OCI-M1 (cell line): ENCODE data around the gene ATP2A3.
"Not testable (repeated sequence)": the region's sequence is repeated elsewhere in the genome, so short reads cannot be mapped to it uniquely, and the experiment has no call there.

Source experiments
- DNase-seq: peaks from one replicate; lab custom pipeline; 2025; lab: John Stamatoyannopoulos, UW

Gene ATP2A3

DNA sequence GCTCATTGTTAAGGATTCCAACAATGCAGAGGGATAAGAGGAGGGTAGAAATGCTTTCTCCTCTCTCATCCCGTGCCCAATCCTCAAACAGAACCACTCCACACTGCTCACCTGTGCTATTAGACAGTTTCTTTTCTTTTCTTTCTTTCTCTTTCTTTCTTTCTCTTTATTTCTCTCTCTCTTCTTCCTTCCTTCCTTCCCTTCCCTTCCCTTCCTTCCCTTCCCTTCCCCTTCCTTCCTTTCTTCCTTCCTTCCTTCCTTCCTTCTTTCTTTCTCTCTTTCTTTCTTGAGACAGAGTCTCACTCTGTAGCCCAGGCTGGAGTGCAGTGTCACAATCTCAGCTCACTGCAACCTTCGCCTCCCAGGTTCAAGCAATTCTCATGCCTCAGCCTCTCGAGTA is 27.5 kb upstream of the ATP2A3 start:
- DNase-seq, result not testable (repeated sequence)

DNA sequence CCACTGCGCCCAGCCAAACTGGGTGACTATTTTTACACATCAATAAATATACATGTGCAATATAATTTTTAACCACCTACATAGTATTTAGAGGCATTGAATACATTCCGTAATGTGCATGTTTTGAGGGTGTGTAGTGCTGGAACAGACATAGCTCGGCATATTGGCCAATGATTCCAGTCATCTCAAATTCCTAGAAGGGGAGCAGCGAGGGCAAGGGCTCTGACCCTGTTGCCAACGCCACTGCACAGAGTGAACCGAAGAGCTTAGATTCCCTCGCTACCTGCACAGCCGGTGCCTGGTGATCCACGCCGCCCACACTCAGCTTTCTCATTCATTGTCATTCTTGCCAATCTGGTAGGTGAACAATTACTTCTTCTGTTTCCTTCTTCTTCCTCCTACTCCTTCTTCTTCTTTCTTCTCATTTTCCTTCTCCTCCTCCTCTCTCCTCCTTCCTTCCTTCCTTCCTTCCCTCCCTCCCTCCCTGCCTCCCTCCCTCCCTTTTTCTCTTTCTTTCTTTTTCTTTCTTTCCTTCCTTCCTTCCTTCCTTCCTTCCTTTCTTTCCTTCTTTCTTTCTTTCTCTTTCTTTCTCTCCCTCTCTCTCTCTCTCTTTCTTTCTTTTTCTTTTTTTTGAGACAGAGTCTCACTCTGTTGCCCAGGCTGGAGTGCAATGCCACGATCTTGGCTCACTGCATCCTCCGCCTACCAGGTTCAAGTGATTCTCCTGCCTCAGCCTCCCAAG is 26.3 kb upstream of the ATP2A3 start:
- no peak for DNase-seq

DNA sequence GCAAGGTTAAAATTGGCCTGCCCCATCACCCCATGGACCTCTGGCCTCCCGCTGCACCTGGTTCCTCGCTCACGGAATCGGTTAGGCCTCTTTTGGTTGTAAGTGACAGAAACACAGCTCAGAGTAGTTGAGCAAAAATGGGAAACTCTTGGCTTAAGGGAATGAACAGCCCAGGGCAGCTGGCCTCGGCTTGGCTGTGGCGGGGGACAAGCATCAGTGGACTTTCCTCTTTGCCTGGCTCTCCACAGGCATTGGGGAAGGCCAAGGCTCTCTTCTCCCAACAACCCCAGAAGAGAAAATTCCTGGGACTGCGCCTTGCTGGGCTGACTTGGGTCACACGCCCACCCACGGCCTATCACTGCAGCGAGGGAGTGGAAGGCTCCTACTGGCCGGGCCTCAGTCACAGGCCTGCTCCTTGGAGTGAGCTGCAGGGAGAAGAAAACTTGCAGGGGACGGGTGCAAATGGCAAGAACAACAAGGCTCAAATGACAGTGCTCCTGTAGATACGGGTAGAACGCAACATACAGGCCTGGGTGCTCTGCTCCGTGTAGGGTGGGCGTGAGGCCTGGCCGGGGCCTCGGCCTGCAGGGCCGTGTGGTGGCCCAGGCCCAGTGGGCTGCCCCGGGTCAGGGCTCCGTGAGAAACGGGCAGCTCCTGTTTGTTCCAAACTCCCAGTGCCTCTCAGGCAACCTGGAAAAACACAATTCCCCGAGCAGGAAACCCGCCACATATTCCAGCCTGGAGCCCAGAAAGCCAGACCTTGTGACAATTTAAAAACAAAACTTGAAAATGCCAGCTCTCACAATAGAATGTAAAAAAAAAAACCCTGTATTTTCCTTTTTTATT is 25.0 kb upstream of the ATP2A3 start:
- DNase-seq, result no peak

DNA sequence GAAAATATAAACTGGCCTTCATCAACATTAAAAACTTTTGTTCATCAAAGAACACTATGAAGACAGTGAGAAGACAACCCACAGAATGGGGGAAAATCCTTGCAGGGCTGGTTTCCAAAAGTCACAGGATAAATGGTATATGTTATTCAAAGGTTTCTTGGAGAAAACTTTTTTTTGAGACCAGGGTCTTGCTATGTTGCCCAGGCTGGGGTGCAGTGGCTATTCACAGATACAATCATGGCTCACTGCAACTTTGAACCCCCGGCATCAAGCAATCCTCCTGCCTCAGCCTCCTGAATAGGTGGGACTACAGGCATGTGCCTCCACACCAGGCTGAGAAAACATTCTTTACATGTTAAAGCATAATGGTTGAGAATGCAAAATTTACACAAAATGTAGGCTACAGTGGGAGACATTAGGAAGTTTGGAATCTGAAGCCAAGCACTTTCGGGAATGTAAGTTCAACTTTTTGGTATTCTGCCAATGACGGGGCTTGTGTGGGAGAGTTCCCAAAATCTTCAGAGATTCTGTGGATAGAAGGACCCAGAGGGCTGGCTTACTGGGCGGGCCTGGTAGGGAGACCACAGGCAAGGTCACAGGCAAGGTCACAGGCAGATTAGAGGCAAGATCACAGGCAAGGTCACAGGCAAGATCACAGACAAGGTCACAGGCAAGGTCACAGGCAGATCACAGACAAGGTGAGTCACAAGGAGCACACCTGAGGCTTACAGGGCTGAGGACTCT is 24.2 kb upstream of the ATP2A3 start:
- no peak for DNase-seq

DNA sequence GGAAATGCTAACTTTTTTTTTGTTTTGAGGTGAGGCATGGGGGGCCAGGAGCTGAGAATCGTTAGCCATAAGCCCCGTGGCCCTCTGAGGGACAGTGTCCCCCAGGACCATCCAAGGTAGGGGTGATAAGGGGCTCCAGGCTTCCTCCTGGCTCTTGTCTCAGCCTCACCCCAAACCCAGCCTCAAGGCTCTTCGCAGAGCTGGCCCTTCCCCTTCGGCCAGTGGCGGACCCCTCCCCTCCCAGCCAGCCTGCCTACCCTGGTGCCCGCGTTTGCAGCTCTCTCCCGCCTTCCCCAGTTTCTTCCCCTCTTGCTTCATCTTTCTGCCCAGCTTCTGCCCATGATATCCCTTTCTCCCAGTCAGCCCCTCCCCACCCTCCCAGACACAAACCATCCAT is 22.7 kb upstream of the ATP2A3 start:
- no peak for DNase-seq

DNA sequence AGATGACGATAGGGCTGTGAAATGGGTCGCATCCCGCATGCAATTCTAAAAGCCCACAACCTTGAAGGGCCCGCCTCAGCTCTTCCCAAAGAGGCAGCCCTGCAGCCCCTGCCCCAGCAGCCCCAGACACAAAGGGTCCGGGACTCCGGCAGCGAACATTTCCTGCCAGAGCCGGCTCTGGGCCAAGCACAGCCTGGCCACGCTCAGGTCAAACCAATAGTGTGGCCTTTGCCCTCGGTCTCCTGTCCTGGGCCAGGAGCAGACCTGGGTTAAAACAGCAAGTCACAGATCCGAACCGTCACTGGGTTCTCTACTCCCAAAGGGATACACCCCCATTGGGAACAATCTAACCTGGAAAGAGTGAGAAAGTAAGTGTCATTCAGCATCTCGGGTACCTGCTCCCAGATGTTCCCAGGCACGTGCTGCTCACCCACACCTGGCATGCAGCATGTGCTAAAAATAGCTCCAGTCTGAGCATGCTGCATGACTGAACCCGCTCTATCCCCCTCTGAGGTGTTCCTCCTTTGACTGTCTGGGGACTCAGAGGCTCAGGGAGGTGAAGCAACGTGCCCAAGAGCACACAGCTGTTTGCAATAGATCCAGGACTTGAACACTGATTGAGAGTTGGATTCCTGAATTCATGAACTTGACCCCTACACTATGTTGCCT is 22.2 kb upstream of the ATP2A3 start:
- no peak for DNase-seq

DNA sequence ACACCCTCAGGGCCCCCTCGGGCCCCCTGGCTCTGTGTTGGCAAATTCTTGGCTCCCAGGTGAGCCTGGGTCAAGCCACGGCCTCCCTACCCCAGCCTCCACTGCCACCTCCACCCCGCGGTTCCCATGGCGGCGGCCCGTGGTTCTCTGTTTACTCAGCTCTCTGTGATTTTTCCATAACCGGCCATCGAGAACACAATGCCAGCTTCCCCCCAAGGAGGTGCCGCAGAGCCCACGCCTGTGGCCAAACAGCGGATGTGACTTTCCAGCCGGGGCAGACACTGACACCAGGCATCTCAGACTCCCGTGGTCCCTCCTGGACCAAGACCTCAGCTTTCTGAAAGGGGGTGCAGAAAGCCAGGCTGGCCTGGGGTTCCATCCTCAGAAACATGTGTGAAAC is 21.6 kb upstream of the ATP2A3 start:
- no peak for DNase-seq

DNA sequence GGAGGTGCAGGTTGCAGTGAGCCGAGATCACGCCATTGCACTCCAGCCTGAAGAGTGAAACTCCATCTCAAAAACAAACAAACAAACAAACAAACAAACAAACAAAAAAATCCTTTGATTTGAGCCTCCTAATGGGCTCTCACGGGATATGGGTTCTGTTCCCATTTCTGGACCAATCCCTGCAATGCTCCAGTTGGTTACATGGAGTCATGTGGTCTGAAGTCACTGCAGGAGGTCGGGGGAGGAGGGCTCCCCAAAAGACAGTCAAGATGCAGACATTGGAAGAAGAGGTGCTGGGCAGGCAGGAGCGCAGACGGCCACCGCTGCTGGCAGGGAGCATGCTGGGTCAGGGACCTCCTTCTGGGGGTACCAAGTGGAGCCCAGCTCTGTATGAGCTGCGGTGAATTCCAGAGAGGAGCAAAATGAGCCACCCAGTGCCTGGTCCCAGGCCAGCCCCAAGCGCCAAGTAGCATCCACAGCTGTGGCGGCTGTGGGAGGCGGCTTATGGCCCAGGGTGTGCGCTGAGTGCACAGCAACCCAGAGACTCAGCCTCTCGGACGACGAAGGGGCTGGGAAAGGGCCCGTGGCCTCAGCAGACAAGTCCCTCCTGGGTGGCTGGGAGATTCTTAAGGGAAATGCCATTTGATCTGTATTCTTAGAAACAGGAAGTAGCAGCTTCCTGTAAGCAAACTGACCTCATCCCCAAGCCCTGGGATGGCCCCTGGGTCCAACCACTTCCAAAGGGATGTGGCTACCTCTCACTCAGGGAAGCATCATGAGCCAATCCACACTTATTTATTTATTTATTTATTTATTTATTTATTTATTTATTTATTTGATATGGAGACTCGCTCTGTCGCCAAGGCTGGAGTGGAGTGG is 19.6 kb upstream of the ATP2A3 start:
- peak; percentile 79 for DNase-seq

DNA sequence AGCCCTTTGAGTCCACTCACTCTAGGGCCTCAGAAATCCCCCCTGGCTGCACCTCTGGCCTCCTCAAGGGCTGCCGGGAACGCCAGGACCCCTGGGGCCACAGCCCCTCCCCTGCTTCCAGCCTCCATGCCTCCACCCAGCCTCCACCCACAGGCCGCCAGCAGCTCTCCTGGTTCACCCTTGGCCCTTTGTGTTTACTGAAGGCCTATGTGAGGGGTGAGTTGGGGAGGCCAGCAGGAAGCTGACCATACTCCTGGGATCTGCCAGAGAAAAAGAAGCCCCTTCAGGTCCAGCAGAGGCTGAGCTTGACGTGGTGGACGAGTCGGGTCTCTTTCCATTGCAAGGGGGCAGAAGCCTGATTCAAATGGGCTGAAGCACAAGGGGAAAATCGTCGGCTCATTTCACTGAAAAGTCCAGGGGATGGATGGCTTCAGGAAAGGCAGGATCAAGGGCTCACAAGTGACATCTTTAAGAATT is 18.3 kb upstream of the ATP2A3 start:
- DNase-seq, result no peak

DNA sequence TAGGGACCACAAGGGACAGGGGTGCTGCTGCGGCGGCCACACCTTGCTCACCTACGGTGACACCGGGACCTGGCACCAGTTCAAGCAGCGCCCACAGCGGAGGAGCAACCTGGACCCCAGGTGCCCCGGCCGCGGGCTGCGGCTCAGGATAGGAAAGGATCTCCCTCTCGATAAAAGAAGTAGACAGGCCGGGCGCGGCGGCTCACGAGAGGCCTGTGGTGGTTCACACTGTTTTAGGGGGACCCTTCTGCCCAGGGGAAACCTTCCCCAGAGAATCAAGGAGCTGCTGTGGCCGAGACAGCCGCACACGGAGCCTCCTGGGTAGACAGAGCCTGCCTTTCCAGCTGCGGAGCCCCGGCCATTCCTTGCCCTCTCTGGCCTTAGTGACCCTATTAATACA is 17.9 kb upstream of the ATP2A3 start:
- no peak for DNase-seq

DNA sequence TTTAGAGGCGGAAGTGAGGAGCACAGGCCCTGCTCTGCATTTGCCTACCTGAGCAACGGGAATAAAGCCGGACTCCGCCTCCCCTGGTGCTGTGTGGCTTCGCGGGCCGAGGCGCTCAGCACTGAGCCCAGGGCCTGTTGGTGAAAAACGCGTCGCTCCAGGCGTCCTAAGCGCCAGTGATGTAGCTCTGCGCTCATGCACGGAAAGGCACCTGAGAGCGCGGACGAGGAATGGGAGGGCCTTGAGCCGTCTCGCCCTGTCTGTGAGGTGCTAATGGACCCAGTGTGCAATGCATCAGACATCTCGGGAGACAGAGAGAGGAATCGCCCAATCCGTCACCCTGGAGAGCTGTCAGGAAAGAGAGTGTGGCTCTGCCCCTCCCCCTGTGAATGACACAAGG is 17.2 kb upstream of the ATP2A3 start:
- no peak for DNase-seq

DNA sequence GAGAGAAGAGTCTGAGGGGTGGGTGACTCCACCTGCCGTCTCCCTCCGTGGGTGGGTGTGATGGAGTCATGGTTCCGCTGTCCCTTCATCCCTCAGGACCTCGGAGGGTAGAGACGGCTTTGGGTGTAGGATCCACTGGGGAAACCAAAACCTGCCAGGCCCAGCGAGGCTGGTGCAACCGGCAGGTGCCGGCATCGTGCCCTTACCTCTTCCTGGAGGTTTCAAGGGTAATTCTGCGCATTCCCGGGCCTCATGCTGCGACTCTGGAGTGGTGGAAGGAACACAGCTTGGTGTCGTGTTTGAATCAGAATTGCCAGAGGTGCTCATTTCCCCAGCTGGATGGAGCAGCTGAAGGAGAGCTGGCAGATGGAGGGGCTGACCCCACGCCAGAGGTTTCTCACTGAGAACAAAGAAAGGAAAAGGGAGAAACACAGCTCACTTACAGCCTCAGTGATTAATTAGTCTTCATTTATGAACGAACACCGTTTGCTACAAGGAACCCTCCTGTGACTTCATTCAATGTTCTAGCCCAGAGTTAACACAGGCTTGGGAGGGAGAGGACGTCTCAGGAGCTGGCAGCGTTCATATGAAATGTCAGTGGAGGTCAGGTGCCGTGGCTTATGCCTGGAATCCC is 16.3 kb upstream of the ATP2A3 start:
- no peak for DNase-seq

DNA sequence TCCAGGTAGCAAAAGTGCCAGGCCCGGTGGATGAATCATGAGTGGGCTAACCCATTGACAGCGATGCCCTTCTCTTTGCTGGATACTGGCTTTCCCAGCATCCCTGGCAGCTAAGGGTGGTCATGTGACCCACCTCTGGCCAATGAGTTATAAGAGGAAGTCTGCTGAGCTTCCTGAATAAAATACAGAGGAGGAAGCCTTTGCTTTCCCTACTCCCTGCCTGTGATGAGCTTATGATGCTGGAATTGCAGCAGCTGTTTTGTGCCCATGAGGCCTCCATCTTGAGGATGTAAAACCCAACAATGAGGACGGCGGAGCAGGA is 15.0 kb upstream of the ATP2A3 start:
- DNase-seq, result peak; percentile 23

DNA sequence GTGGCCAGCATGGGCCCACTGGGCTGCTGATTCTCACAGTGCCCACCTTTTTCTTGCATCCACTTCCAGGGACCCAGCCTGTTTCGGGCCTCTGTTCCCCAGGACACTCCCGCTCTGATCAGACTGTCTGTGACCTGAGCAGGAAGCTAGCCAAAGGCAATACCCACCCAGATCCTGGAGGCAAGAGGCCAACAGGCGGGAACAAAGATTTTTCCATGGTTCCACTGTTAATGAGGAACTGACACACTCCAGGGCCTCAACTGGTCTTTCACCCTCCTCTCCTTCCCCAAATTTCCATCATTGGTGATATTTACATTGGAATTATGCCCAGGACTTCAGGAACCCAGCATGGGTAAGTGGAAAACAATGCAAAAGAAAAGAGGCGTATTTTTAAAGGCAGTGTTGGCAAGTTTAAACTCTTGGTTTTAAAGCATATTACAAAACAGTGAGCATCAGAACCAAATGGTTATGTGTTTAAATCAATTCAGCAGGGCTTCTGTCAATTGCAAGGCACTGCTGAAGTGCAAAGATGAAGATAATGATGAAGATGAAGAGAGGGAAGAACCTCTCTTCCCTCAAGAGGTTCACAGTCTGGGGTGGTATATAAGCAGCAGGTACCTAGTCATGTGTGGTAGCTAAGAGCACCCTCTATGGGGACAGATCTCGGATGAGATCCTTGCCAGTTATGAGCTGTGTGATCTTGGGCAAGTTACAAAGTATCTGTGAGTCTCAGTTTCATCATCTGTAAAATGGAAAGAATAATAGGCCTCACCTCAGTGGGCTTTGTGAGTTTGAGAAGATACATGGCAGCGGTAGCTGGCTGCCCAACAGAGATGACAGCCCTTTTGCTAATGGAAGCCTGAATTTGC is 14.4 kb upstream of the ATP2A3 start:
- DNase-seq, result no peak

DNA sequence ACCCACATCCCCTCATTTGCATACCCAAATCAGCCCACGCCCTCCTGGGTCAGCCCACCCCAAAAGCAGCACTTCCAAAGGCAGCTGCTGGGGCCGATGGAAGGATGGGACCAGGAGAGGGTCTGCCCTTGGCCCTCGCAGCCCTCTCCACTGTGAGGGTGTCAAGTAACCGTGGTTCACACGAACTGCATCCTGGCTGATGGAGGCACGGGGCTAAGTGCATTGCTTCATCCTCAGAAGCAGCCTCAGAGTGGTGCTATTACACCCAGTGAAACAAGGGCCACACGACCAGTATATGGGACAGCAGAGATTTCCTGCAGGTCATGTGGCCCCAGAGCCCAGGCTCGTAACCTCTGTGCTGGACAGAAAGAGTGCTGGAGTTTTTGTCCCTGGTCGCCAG is 13.2 kb upstream of the ATP2A3 start:
- peak; percentile 24 for DNase-seq

DNA sequence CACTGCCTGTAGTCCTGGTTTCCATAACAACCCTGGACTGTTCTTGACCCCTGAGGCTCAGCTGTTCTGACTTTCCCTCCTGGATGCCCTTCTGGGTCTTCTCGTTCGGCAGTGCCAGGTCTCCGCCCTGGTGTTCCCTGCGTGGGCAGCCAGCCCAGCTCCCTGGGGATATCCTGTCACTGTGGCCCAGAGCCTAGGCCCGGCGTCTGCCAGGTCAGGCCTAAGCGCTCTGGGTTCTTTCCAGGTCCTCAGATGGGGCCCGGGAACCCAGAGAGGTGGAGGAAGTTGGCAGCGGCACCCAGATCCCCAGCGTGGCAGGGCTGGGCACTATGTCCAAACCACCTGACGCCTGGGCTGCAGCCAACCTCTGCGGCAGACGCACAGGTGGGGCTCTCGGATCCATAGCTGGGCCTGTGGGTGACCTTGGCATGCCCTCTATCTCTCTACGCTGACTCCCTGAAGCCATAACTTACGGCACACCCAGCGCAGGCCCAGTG is 12.5 kb upstream of the ATP2A3 start:
- DNase-seq, result no peak

DNA sequence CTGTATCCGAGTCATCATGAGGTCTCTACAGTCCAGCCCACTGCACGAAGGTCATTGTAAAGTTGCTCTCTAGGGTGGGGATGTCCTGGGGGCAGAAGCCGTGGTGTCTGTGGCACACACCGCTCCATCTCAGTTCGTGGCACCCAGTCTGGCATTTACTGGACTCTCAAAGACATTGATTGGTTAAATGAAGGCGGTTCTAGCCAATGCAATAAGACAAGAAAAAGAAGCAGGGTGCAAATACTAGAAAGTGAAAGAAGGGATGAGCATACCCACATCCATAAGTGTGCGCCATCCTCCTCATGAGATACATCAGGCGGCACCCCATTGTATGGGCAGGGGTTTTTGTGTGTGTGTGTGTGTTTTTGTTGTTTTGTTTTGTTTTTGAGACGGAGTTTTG is 10.7 kb upstream of the ATP2A3 start:
- no peak for DNase-seq

DNA sequence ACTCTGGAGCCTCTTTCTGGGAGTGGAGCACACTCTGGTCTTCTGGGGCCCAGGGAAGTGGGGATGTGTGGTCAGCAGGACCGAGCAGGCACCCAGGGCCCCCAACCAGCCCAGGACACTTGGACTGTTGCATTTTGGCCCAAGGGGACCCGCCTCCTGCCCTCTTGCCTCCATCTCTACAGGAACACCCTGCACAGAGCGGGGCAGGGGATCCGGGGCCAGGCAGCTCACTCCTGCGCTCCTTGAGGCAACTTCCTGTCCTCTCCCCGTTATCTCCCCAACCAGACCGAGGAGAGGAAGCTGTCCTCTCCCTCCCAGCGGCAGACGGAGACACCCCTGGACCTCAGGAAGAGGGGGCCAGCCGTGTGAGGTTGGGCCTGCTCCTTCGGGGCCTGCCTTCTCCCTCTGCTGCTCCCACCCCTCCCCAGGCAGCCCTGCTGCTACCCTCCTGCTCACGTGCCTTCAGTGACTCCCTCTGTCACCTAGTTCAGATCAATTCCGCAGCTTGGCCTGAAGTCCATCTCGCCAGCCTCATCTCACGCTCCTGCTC is 10.0 kb upstream of the ATP2A3 start:
- peak; percentile 78 for DNase-seq

DNA sequence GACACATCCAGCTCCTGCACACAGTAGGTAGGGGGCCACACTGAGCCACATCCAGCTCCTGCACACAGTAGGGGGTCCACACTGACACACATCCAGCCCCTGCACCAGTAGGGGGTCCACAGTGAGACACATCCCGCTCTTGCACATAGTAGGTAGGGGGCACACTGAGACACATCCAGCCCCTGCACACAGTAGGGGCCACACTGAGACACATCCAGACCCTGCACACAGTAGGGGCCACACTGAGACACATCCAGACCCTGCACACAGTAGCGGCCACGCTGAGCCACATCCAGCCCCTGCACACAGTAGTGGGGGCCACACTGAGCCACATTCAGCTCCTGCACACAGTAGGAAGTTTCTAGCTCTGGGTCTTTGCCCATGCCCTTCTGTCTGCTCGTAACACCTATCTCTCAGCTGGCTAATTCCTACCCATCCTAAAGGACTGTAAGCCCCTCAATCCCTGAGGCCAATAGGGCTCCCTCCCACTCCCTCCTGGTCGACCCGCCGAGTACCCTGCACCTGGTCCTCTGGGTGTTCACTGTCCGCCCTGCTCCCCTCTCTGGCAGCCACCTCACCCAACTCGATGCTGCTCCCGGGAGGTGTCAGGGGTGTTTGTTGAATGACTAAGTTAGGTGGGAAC is 9.4 kb upstream of the ATP2A3 start:
- DNase-seq, result no peak
